Middle frontal gyrus (tissue), 1 donor: ENCODE data around the gene LACC1.

Experiments
- DNase-seq: peaks from one replicate; pipeline ENCODE4 v3.0.0-alpha.2; 2015; ENCODE audit warnings: low spot score; ENCODE audit errors: extremely low spot score

The LACC1 gene

DNA sequence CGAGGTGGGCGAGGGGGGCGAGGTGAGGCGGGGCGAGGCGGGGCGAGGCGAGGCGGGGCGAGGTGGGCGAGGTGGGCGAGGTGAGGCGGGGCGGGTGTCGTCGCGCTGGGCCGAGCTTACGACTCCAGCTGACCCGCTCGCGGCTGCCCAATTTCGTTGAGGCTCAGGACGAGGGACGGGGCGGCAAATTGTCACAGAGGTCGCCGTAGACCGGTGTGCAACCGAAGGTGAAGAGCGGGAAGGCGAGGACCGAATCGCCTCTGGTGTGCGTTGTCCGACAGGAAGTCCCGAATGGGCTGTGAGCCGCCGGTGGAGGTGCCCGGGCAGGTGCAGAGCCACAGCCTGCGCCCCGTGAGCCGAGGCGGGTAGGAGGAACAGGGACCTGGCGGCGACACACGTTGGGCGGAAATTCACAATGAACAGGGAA lies at the start of gene LACC1:
TSS of gene LACC1 (plus strand) at position 150 of the 427 bp plus-strand sequence. CDS start 1,082 bp downstream, outside the sequence.
- no peak for DNase-seq

GRCh38 chr13:43830497-43830881 lies 49.2 kb upstream of the LACC1 start:
- DNase-seq, result no peak

DNA sequence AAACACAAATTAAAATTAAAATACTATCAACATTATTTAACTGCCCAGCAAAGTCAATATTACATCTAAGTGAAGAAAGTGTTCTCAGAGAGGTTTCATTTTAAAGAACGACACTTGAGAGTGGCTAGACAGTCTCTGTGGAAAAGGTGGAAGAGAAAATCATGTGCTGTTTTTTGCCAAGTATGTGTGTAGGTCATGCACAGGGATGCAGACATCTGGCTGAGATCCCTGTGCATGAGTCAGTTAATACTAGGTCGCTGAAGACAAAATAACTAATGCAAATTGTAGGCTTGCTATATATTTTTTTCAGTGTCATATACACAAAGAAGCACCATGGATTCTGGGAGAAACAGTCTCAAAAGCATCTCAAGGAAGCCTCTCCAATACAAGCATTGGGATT lies 48.6 kb upstream of the LACC1 start:
- DNase-seq, result no peak

GRCh38 chr13:43835701-43836100 lies 44.0 kb upstream of the LACC1 start:
- DNase-seq, result no peak

- DNase-seq, result no peak
Observed at GRCh38 chr13:43838909-43839308, 40.8 kb upstream of the LACC1 start.

DNA sequence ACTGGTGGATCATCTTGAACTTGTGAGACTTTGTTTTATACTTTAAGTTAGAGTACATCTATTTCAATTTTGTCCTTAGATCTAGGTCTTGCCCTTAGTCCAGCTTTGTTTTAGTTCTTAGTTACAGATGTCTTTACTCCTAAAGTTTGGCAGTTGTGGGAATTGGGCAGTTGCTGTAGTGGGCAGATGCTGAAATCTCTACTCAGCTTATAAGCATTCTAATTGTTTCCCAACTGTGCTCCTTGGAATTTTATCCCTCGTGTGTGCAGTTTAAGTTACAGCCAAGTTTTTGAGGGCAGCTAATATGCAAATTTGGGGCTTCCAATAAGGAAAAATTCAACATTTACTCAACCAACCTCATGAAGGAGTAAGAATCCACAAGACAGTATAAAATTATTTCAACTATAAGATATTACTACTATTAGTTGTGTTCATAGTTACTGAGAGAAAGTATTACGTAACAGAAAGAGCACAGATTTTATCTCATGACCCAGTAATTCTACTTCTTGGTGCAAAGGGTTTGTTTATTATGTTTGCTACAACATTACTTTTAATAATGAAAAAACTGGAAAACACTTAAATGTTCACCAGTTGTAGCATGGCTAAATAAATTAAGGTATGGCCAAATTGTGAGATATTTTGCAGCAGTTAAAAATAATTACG lies 33.1 kb upstream of the LACC1 start:
- no peak for DNase-seq

DNA sequence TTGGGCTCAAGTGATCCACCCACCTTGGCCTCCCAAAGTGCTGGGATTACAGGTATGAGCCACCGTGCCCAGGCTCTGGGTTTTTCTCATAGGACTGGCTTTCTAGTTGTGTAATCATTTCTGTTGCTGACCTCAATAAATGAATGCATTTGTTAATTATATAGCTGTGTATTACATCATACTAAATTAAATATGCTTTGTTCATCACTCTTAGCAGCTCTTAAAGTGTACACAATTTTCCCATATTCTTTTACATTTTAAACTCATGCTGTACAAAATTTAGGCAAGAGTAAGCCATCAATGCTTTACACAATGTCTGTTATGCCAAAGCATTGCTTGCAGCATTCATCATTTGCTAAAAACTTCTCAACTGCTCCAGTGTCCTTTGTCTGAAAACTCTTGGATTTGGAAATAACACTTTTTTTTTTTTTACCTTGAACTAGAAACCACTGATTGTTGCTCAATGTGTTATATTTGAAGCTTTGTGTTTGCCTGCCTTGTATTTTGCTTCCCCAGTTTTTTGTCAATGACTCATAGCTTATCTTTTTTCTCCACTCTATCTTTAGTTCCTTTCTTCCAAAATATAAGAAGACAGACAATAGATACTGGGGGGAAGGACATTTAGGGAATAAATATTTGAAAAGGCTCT lies 31.6 kb upstream of the LACC1 start:
- no peak for DNase-seq

GRCh38 chr13:43850873-43851272 lies 28.8 kb upstream of the LACC1 start:
- no peak for DNase-seq

GRCh38 chr13:43852923-43853404 lies 26.7 kb upstream of the LACC1 start:
- DNase-seq, result no peak

DNA sequence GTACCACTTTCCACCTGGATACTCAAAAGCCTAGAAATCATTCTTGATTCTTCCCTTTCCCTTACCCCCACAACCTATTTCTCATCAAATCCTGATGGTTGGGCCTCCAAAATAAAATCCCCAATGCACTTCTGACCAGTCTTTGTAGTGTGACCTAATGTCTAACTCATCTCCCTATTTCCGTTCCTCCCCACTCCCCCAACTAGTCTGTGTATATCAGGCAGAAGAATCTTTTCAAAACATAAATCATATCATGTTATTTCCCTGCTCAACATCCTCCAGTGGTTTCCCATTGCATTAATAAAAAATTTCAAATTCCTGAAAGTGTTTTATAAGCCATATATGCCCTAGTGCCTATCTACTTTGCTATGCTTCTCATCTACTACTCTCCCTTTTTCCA lies 17.8 kb upstream of the LACC1 start:
- DNase-seq, result no peak

GRCh38 chr13:43864921-43865320 lies 14.8 kb upstream of the LACC1 start:
- no peak for DNase-seq

- DNase-seq, result no peak
Observed at GRCh38 chr13:43865892-43866291, 13.8 kb upstream of the LACC1 start.

DNA sequence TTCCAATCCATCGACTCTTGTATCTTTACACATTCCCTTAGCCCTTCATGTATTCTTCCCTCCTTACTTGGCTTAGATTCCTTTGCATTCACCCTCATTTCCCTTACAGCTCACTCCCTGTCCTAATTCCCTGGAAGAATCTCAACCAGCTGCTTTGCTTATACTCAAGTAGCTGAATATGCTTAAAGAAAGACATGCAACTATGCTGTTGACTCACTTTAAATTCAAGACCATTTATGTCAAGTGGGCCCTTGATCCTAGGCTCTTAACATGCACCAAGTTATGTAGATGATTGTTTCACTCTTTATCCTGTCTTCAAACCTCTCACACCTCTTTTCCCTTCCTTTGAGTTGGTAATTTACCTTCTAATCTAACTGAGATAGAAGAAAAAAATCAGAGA lies 7.5 kb upstream of the LACC1 start:
- DNase-seq, result no peak

GRCh38 chr13:43874504-43875092 lies 5.1 kb upstream of the LACC1 start:
- no peak for DNase-seq

DNA sequence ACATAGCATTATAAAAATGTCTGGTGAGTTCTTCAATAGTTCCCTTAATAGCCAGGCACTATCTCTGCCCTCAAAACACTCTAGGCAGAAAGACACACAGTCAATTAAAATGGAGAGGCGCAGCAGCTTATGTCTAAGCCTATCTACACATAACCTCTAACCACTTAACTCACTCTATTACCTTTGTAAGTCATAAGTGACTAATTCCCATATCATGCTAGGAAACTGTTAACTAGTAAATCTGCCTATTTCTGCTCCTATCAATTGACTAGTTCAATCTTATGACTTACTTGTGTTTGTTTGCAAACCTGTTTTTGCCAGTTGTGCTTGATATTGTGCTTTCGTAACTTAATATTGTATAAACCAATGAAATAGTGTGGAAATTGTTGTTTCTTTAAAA lies 3.3 kb upstream of the LACC1 start:
- DNase-seq, result no peak

GRCh38 chr13:43877326-43877725 lies 2.4 kb upstream of the LACC1 start:
- DNase-seq, result no peak

GRCh38 chr13:43877766-43878165 lies 1.9 kb upstream of the LACC1 start:
- no peak for DNase-seq

DNA sequence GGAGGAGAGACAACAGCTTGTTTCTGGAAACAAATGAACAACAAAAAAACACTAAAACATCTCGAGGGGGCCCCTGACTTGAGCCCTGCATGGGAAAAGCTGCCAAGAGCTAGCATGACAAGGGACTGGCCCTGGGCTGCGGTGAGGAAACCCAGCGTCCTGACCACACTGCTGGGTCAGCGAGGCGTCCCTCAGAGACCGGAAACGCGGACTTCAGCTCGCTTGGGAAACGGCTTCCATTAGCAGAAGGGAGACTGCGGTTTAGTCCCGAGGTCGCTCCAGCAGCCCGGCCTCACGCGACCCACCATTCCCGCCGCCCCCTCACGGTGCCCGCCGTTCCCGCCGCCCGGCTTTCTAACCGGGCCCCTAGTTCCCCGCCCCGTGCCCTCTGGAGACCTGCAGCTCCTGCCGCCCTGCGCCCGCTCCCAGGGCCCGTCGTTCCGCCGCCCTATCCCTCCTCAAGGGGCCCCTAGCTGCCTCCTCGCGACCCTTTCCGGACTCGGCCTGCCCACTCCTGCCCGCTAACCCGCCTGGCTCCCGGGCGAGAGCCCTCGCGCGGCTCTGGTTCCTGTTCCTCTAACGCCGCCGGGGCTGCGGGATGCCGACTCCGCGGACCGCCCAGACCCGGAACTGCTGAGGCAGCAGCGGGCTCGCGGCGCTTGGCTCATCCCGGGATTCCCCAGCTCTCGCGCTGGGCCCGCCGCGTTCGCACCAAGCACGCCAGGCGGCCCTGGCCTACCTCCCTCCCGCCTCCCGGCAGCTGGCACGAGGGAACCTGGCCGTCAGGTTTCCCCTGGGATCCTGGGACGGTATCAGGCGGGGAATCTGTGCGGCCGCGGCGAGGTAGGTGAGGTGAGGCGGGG lies 581 bp upstream of the LACC1 start, which contains the start of gene CCDC122:
TSS of gene CCDC122 (minus strand) at position 849 of the 863 bp plus-strand sequence. CDS start 10,364 bp downstream, outside the sequence.
- DNase-seq, result no peak

DNA sequence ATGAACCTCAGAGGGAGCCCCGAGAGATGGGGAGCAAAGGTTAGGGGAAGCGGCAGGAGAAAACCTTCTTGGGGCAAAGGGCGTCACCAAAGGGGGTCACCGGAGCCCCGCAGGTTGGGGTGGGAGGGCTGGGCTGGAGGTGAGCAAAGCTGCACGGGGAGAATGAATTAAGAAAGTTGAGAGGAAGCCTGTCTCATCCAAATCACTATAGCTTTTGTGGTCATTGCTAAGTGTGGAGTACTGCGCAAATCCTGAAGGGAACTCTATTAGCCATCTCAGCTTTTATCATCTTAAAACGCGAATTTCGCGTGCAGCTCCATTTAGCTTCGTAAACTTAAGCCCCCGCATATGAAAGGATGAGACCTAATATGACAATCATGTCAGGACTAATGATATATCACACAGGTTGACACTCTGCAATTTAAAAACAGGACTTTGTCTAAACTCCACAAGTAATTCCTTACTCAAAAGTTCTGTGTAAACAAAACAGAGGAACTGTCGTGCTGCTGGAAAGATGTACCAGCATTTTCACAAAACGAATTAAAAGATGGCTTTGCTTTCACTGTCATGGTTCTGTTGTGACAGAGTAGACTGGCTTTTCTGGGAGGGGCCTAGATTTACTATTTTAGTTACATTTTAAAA lies 631 bp downstream of the LACC1 start:
- no peak for DNase-seq

DNA sequence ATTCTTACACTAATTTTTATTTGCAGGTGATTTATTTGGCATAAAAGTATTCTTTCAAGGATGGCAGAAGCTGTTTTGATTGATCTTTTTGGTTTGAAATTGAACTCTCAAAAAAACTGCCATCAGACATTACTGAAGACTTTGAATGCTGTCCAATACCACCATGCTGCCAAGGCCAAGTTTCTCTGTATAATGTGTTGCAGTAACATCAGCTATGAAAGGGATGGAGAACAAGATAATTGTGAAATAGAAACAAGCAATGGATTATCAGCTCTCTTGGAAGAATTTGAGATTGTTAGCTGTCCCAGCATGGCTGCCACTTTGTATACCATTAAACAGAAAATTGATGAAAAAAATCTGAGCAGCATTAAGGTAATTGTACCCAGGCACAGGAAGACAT lies 1.2 kb downstream of the LACC1 start:
- no peak for DNase-seq

GRCh38 chr13:43881580-43881979 lies 1.9 kb downstream of the LACC1 start:
- DNase-seq, result no peak
